Osteoblast (primary cell): ENCODE measurements around the gene KIF25. TPM values are rescaled to one million over a fixed set of nuclear protein-coding genes. Genes with fewer than 3 reads are reported as not detected.
A peak's percentile ranks its signal among the peaks of the same experiment; 100 is the strongest.

ENCODE experiments used
- DNase-seq: peaks from one replicate; pipeline ENCODE4 v3.0.0; 2011; ENCODE audit warnings: low spot score, mixed read lengths; ENCODE audit not compliant: insufficient read length; ENCODE audit errors: missing footprints
- H2AFZ ChIP-seq: 2 replicates; pipeline ENCODE4 v1.6.0; 2011; ENCODE audit warnings: mild to moderate bottlenecking, low read length
- H3K27ac ChIP-seq: 2 replicates; pipeline ENCODE4 v1.5.1; 2011; ENCODE audit warnings: mild to moderate bottlenecking, low read depth, low read length, moderate library complexity
- H3K27me3 ChIP-seq: 2 replicates; pipeline ENCODE4 v1.6.0; 2012; ENCODE audit warnings: mild to moderate bottlenecking, control low read depth, inconsistent platforms, low read length, moderate library complexity; ENCODE audit not compliant: insufficient read depth
- H3K36me3 ChIP-seq: 2 replicates; pipeline ENCODE4 v1.5.1; 2011; ENCODE audit warnings: mild to moderate bottlenecking, low read length, control low read depth, moderate library complexity; ENCODE audit not compliant: insufficient read depth
- H3K4me1 ChIP-seq: 2 replicates; pipeline ENCODE4 v1.5.1; 2011; ENCODE audit warnings: mild to moderate bottlenecking, low read length, control low read depth, moderate library complexity; ENCODE audit not compliant: insufficient read depth
- H3K4me2 ChIP-seq: 2 replicates; pipeline ENCODE4 v1.6.0; 2011; ENCODE audit warnings: mild to moderate bottlenecking, low read length; ENCODE audit not compliant: insufficient read depth
- H3K4me3 ChIP-seq: fragments of 200-600 bp; sonication (generic); 3 replicates; pipeline ENCODE4 v1.5.1; 2012; ENCODE audit warnings: mild to moderate bottlenecking, low read length, inconsistent platforms; ENCODE audit not compliant: insufficient read depth
- H3K79me2 ChIP-seq: 2 replicates; pipeline ENCODE4 v1.6.0; 2012; ENCODE audit warnings: mild to moderate bottlenecking, low read length, control low read depth, inconsistent platforms; ENCODE audit not compliant: insufficient read depth
- H3K9me3 ChIP-seq: 2 replicates; pipeline ENCODE4 v1.5.1; 2011; ENCODE audit warnings: low read depth, low read length, control low read depth
- H4K20me1 ChIP-seq: 2 replicates; pipeline ENCODE4 v1.6.0; 2012; ENCODE audit warnings: mild to moderate bottlenecking, low read length, control low read depth; ENCODE audit not compliant: insufficient read depth
- total RNA-seq: library from RNA; depleted of rRNA; stranded (reverse); fragments of >200 nt; gene quantifications from 2 replicates; pipeline ENCODE4 v1.2.3, GENCODE V29; 2012
- TF ChIP-seq, protein P1 (sequence below): IDR thresholded peaks from 2 replicates; pipeline ENCODE4 v1.5.1; 2011; ENCODE audit warnings: mild to moderate bottlenecking, low read depth, low read length, moderate library complexity; ENCODE audit errors: extremely low read depth

KIF25 gene
- total RNA-seq, 1 donor = not detected

DNA sequence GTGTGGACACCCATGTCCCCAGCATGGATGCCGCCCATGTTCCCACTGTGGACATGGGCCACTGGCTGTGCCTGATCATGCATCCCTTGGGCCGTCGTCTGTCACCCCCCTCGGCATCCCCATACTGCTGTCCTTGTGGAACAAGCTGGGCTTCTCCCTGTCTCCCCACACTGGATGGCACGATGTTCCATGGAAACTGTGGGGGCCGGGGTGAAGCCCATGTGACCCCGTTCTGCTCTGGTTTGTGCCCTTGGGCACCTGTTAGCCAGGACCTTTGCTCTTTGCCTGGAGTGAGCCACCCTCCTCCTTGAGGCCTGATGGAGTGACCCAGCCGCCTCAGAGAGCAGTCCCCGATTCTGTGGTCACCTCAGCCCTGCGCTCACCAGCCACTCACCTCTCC lies 89.1 kb downstream of the KIF25 start:
- H3K36me3 ChIP-seq = no peaks in the 10 kb centered on the region
- no peak overlapping the region for H3K4me2 ChIP-seq
- TF ChIP-seq, protein P1, sequence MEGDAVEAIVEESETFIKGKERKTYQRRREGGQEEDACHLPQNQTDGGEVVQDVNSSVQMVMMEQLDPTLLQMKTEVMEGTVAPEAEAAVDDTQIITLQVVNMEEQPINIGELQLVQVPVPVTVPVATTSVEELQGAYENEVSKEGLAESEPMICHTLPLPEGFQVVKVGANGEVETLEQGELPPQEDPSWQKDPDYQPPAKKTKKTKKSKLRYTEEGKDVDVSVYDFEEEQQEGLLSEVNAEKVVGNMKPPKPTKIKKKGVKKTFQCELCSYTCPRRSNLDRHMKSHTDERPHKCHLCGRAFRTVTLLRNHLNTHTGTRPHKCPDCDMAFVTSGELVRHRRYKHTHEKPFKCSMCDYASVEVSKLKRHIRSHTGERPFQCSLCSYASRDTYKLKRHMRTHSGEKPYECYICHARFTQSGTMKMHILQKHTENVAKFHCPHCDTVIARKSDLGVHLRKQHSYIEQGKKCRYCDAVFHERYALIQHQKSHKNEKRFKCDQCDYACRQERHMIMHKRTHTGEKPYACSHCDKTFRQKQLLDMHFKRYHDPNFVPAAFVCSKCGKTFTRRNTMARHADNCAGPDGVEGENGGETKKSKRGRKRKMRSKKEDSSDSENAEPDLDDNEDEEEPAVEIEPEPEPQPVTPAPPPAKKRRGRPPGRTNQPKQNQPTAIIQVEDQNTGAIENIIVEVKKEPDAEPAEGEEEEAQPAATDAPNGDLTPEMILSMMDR = no peak
- H3K27me3 ChIP-seq = no peaks in the 10 kb centered on the region
- no peak overlapping the region for H3K4me3 ChIP-seq
- H3K9me3 ChIP-seq = no peaks in the 10 kb centered on the region
- no peak for DNase-seq
- H4K20me1 ChIP-seq = no peaks in the 10 kb centered on the region
- H2AFZ ChIP-seq = no peak overlapping the region
- H3K27ac ChIP-seq = no peak overlapping the region
- H3K79me2 ChIP-seq = no peaks in the 10 kb centered on the region
- H3K4me1 ChIP-seq = no peaks in the 10 kb centered on the region

DNA sequence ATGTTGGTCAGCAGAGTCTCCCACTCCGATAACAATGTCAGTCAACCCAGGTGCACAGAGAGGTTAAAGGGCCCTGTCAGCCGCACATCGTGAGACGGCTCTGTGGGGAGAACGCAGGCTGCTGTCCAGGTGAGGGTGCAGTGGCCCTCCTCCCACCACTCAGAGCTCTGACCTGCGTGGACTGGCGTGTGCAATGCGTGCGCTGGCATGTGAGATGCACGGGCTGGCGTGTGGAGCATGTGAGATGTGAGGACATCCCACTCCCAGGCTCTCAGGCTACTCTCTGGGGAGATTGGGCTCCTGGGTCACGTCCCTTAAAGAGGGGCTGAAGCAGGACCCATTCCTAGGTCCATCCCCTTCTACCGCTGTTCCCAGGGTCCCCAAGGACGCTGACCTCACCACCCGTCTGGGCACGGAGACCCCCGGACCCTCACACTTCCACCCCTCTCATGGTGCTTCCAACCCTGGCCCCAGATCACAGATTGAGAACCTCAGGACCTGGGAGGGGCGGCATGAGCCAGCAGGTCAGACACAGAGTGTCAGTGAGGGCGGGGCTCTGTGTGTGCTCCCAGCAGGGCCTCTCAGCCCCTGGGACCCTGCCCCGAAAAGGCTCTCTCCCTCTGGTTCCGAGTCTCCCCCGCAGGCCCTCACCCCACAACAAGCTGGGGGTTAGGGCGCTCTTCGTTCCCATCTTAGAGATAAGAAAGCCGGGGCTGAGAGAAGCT lies 90.1 kb downstream of the KIF25 start:
- Histone ChIP-seq H3K4me2 (no peak overlapping the region), H4K20me1 (no peaks in the 10 kb centered on the region), H3K9me3 (no peaks in the 10 kb centered on the region), H3K36me3 (no peaks in the 10 kb centered on the region), H2AFZ (no peak overlapping the region), H3K4me3 (no peak overlapping the region), H3K4me1 (no peaks in the 10 kb centered on the region), H3K79me2 (no peaks in the 10 kb centered on the region), H3K27me3 (no peaks in the 10 kb centered on the region), H3K27ac (no peak overlapping the region)
- DNase-seq = no peak
- TF ChIP-seq, protein P1 = no peak

DNA sequence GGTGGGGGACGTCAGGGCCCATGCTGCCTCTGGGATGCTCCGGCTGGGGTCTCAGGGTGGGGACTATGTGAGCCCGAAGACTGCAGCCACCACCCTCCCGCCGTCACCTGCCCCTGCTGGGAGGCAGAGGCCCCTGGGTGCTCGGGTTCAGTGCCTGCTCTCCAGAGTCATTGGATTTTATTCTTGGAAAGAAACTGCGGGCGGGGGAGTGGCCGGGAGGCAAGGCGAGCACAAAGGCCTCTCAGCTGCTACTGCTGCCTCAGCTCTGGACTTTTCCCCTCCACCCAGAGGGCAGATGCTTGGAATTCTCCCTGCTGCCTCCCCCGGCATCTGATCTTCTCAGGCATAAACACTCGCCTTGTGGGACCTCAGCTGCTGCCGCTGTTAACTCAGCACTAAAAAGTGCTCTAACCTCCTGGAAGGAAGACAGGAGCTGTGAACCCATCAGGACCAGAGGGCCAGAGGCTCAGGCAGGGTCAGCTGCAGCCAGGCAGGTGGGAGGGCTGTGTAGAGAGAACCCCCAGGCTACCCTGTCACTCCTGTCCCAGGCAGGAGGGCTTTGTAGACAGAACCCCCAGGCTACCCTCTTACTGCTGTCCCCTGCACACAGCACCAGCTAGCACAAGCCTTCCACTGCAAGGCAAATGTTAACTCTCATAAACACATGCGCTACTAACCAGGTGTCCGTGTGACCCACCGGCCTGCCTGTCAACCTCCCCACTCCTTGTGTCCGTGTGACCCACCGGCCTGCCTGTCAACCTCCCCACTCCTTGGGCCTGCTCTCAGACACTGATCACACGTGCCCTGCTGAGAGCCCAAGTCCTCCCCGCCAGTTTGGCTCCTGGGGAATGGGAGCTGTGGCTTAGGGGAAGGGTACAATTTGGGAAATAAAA lies 90.9 kb downstream of the KIF25 start:
- Histone ChIP-seq H3K27ac (no peak overlapping the region), H3K4me1 (no peaks in the 10 kb centered on the region), H3K79me2 (no peaks in the 10 kb centered on the region), H3K4me3 (no peak overlapping the region), H2AFZ (no peak overlapping the region), H3K27me3 (no peaks in the 10 kb centered on the region), H4K20me1 (no peaks in the 10 kb centered on the region), H3K36me3 (no peaks in the 10 kb centered on the region), H3K9me3 (no peaks in the 10 kb centered on the region), H3K4me2 (no peak overlapping the region)
- DNase-seq = peak; percentile 94
- TF ChIP-seq, protein P1 = no peak
